HUES64 (cell line): ENCODE results near the gene STK40.
A peak's percentile ranks its signal among the peaks of the same experiment; 100 is the strongest.

ENCODE experiments used
- H3K27ac ChIP-seq: 2 replicates; pipeline ENCODE4 v1.7.0; 2013; ENCODE audit warnings: low read depth, low read length, inconsistent platforms
- H3K27me3 ChIP-seq: 2 replicates; pipeline ENCODE4 v1.6.1; 2013; ENCODE audit warnings: mild to moderate bottlenecking, low read length; ENCODE audit not compliant: insufficient read depth
- H3K36me3 ChIP-seq: 2 replicates; pipeline ENCODE4 v1.6.1; 2013; ENCODE audit warnings: mild to moderate bottlenecking, low read length; ENCODE audit not compliant: insufficient read depth
- H3K4me1 ChIP-seq: 2 replicates; pipeline ENCODE4 v1.6.1; 2013; ENCODE audit warnings: mild to moderate bottlenecking, low read length, moderate library complexity; ENCODE audit not compliant: insufficient read depth
- H3K4me3 ChIP-seq: 2 replicates; pipeline ENCODE4 v1.5.1; 2013; ENCODE audit warnings: mild to moderate bottlenecking, low read length, moderate library complexity
- H3K9ac ChIP-seq: 2 replicates; pipeline ENCODE4 v1.6.1; 2013; ENCODE audit warnings: mild to moderate bottlenecking, low read depth, low read length
- H3K9me3 ChIP-seq: 2 replicates; pipeline ENCODE4 v1.6.1; 2013; ENCODE audit warnings: low read depth, low read length; ENCODE audit not compliant: insufficient read depth
- WGBS: fragments of 150-250, 120-280 bp; methylation state at CpG from one replicate; pipeline ENCODE4 v1.1.7; 2013; ENCODE audit warnings: missing lambda C conversion rate; 5-methylcytosine and 5-hydroxymethylcytosine counted together

Gene STK40

GRCh38 chr1:36369061-36369861, 16.5 kb downstream of the STK40 start:
- Histone ChIP-seq H3K4me3 (no peak overlapping the region), H3K4me1 (peaks cover 37% of the 10 kb centered on the region), H3K9ac (no peak overlapping the region), H3K27ac (no peak overlapping the region), H3K27me3 (no peaks in the 10 kb centered on the region), H3K9me3 (no peaks in the 10 kb centered on the region), H3K36me3 (peaks cover 5% of the 10 kb centered on the region; the same call in 1 of the 2 replicates)
- 64% methylated on average over 7 of the region's 7 CpGs for WGBS

- Histone ChIP-seq H3K9me3 (no peaks in the 10 kb centered on the region), H3K9ac (no peak overlapping the region), H3K27ac (no peak overlapping the region), H3K27me3 (no peaks in the 10 kb centered on the region), H3K4me3 (no peak overlapping the region), H3K36me3 (peaks cover 11% of the 10 kb centered on the region; the same call in 1 of the 2 replicates), H3K4me1 (peaks cover 22% of the 10 kb centered on the region)
- WGBS: 97% methylated on average over 4 of the region's 4 CpGs
Measured at GRCh38 chr1:36367798-36368197, 17.9 kb downstream of the STK40 start.

- H3K4me3 ChIP-seq: no peak overlapping the region
- no peak overlapping the region for H3K27ac ChIP-seq
- no peak overlapping the region for H3K9ac ChIP-seq
- no peaks in the 10 kb centered on the region for H3K27me3 ChIP-seq
- H3K36me3 ChIP-seq: peaks cover 18% of the 10 kb centered on the region; the same call in 1 of the 2 replicates
- no peaks in the 10 kb centered on the region for H3K9me3 ChIP-seq
- 98% methylated on average over 5 of the region's 5 CpGs for WGBS
- peaks cover 15% of the 10 kb centered on the region for H3K4me1 ChIP-seq
Measured at GRCh38 chr1:36367066-36367465, 18.7 kb downstream of the STK40 start.

GRCh38 chr1:36366091-36366661, 19.5 kb downstream of the STK40 start:
- no peak overlapping the region for H3K9ac ChIP-seq
- no peaks in the 10 kb centered on the region for H3K27me3 ChIP-seq
- H3K9me3 ChIP-seq: no peaks in the 10 kb centered on the region
- 83% methylated on average over 18 of the region's 18 CpGs for WGBS
- no peak overlapping the region for H3K4me3 ChIP-seq
- peak overlapping the region; percentile 12 for H3K27ac ChIP-seq
- peaks cover 12% of the 10 kb centered on the region for H3K4me1 ChIP-seq
- H3K36me3 ChIP-seq: peaks cover 25% of the 10 kb centered on the region; the same call in 1 of the 2 replicates

GRCh38 chr1:36365381-36365780, 20.3 kb downstream of the STK40 start:
- Histone ChIP-seq H3K4me1 (peaks cover 12% of the 10 kb centered on the region), H3K27ac (no peak overlapping the region), H3K9ac (no peak overlapping the region), H3K27me3 (no peaks in the 10 kb centered on the region), H3K4me3 (no peak overlapping the region), H3K9me3 (no peaks in the 10 kb centered on the region), H3K36me3 (peaks cover 32% of the 10 kb centered on the region; the same call in 1 of the 2 replicates)
- 97% methylated on average over 1 of the region's 1 CpG for WGBS

GRCh38 chr1:36359911-36360550, 25.7 kb downstream of the STK40 start:
- Histone ChIP-seq H3K27me3 (no peaks in the 10 kb centered on the region), H3K9ac (no peak overlapping the region), H3K27ac (no peak overlapping the region), H3K4me1 (no peaks in the 10 kb centered on the region), H3K9me3 (no peaks in the 10 kb centered on the region), H3K36me3 (peaks cover 65% of the 10 kb centered on the region), H3K4me3 (no peak overlapping the region)
- 96% methylated on average over 6 of the region's 6 CpGs for WGBS

GRCh38 chr1:36359383-36359782, 26.3 kb downstream of the STK40 start:
- H3K27ac ChIP-seq: no peak overlapping the region
- H3K4me3 ChIP-seq: no peak overlapping the region
- H3K9ac ChIP-seq: no peak overlapping the region
- H3K36me3 ChIP-seq: peaks cover 72% of the 10 kb centered on the region
- H3K9me3 ChIP-seq: no peaks in the 10 kb centered on the region
- no peaks in the 10 kb centered on the region for H3K4me1 ChIP-seq
- no peaks in the 10 kb centered on the region for H3K27me3 ChIP-seq
- 96% methylated on average over 5 of the region's 5 CpGs for WGBS

GRCh38 chr1:36358514-36359084, 27.1 kb downstream of the STK40 start:
- H3K9ac ChIP-seq: no peak overlapping the region

GRCh38 chr1:36355811-36356210, 29.9 kb downstream of the STK40 start:
- Histone ChIP-seq H3K9ac (no peak overlapping the region), H3K9me3 (no peaks in the 10 kb centered on the region), H3K36me3 (peaks cover 67% of the 10 kb centered on the region), H3K27ac (no peak overlapping the region), H3K27me3 (no peaks in the 10 kb centered on the region), H3K4me1 (peaks cover 10% of the 10 kb centered on the region; the same call in 1 of the 2 replicates), H3K4me3 (no peak overlapping the region)
- 84% methylated on average over 4 of the region's 4 CpGs for WGBS

More at GRCh38 chr1:36358514-36359084, 27.1 kb downstream of the STK40 start:
- no peaks in the 10 kb centered on the region for H3K27me3 ChIP-seq
- peaks cover 80% of the 10 kb centered on the region for H3K36me3 ChIP-seq
- no peaks in the 10 kb centered on the region for H3K4me1 ChIP-seq
- no peak overlapping the region for H3K4me3 ChIP-seq
- 96% methylated on average over 12 of the region's 13 CpGs for WGBS
- no peak overlapping the region for H3K27ac ChIP-seq
- no peaks in the 10 kb centered on the region for H3K9me3 ChIP-seq

GRCh38 chr1:36354486-36354885, 31.2 kb downstream of the STK40 start:
- WGBS: 97% methylated on average over 11 of the region's 11 CpGs
- Histone ChIP-seq H3K4me3 (no peak overlapping the region), H3K36me3 (peaks cover 63% of the 10 kb centered on the region), H3K27ac (no peak overlapping the region), H3K4me1 (peaks cover 10% of the 10 kb centered on the region; the same call in 1 of the 2 replicates), H3K9me3 (no peaks in the 10 kb centered on the region), H3K9ac (no peak overlapping the region), H3K27me3 (no peaks in the 10 kb centered on the region)
